SK-N-MC (cell line): ENCODE results near the gene AP1M1.

Source experiments
- DNase-seq: peaks from one replicate; pipeline ENCODE4 v3.0.0-alpha.2; 2011; ENCODE audit warnings: low read depth, low spot score
- H3K27ac ChIP-seq: fragments of 200-600 bp; sonication (generic); 2 replicates; pipeline ENCODE4 v1.5.1; 2016; ENCODE audit warnings: mixed run types
- H3K36me3 ChIP-seq: fragments of 200-600 bp; sonication (generic); 2 replicates; pipeline ENCODE4 v1.6.1; 2017; ENCODE audit warnings: antibody characterized with exemption, low read length, mixed read lengths; ENCODE audit not compliant: insufficient read depth
- H3K4me3 ChIP-seq: fragments of 200-600 bp; sonication (generic); 2 replicates; pipeline ENCODE4 v1.5.1; 2016
- H3K9ac ChIP-seq: fragments of 200-600 bp; sonication (generic); 2 replicates; pipeline ENCODE4 v1.8.0; 2017; ENCODE audit warnings: mixed run types, mixed read lengths; ENCODE audit not compliant: insufficient read length
- H3K9me3 ChIP-seq: fragments of 200-600 bp; sonication (generic); 2 replicates; pipeline ENCODE4 v1.6.1; 2017; ENCODE audit warnings: low read depth, mild to moderate bottlenecking, antibody characterized with exemption, low read length, moderate library complexity, mixed read lengths
- EZH2 ChIP-seq: fragments of 200-600 bp; sonication (generic); IDR thresholded peaks from one replicate; pipeline ENCODE4 v1.6.1; 2017; ENCODE audit warnings: antibody characterized with exemption
- FOXP2 ChIP-seq: optimal IDR thresholded peaks from 2 replicates; pipeline ENCODE3; 2011; ENCODE audit warnings: mild to moderate bottlenecking, moderate library complexity; ENCODE audit not compliant: insufficient read depth; ENCODE audit errors: extremely low read length, control extremely low read depth
- POLR2AphosphoS5 ChIP-seq: IDR thresholded peaks from 2 replicates; pipeline ENCODE4 v1.6.1; 2012; ENCODE audit warnings: mild to moderate bottlenecking, low read depth, low read length, borderline replicate concordance

Gene AP1M1

GRCh38 chr19:16197622-16198369 lies at the start of gene AP1M1:
AP1M1 (plus strand) TSS chr19:16197911; CDS start chr19:16198027, 116 bp downstream.
- peak; percentile 82 for DNase-seq
- peak within 1 kb of the TSS; percentile 94 for H3K9ac ChIP-seq
- H3K27ac ChIP-seq: peak within 1 kb of the TSS; percentile 63
- H3K9me3 ChIP-seq: no peaks in the 10 kb centered on the region
- peaks cover 3% of the 10 kb centered on the region for H3K36me3 ChIP-seq
- H3K4me3 ChIP-seq: peak within 1 kb of the TSS; percentile 99
- TF ChIP-seq EZH2 (no peak), POLR2AphosphoS5 (peak; percentile 83), FOXP2 (peak; percentile 62)

- TF ChIP-seq POLR2AphosphoS5 (no peak), FOXP2 (no peak), EZH2 (no peak)
- Histone ChIP-seq H3K36me3 (no peaks in the 10 kb centered on the region), H3K27ac (no peak overlapping the region), H3K9ac (no peak overlapping the region), H3K4me3 (no peak overlapping the region), H3K9me3 (no peaks in the 10 kb centered on the region)
- DNase-seq: no peak
Measured at GRCh38 chr19:16148443-16149229, 49.1 kb upstream of the AP1M1 start.

- no peak for DNase-seq
- H3K36me3 ChIP-seq: no peaks in the 10 kb centered on the region
- H3K4me3 ChIP-seq: no peak overlapping the region
- no peak overlapping the region for H3K9ac ChIP-seq
- H3K27ac ChIP-seq: no peak overlapping the region
- TF ChIP-seq FOXP2 (no peak), EZH2 (no peak), POLR2AphosphoS5 (no peak)
- no peaks in the 10 kb centered on the region for H3K9me3 ChIP-seq
Measured at GRCh38 chr19:16153582-16154336, 44.0 kb upstream of the AP1M1 start.

GRCh38 chr19:16154557-16154956 lies 43.2 kb upstream of the AP1M1 start:
- Histone ChIP-seq H3K9ac (no peak overlapping the region), H3K4me3 (no peak overlapping the region), H3K27ac (no peak overlapping the region), H3K9me3 (no peaks in the 10 kb centered on the region), H3K36me3 (no peaks in the 10 kb centered on the region)
- TF ChIP-seq POLR2AphosphoS5 (no peak), FOXP2 (no peak), EZH2 (no peak)
- no peak for DNase-seq

GRCh38 chr19:16155128-16155527 lies 42.6 kb upstream of the AP1M1 start:
- Histone ChIP-seq H3K36me3 (no peaks in the 10 kb centered on the region), H3K27ac (no peak overlapping the region), H3K4me3 (no peak overlapping the region), H3K9ac (no peak overlapping the region), H3K9me3 (no peaks in the 10 kb centered on the region)
- TF ChIP-seq EZH2 (no peak), POLR2AphosphoS5 (no peak), FOXP2 (no peak)
- DNase-seq: no peak

- no peaks in the 10 kb centered on the region for H3K9me3 ChIP-seq
- H3K27ac ChIP-seq: no peak overlapping the region
- TF ChIP-seq POLR2AphosphoS5 (no peak), EZH2 (no peak), FOXP2 (no peak)
- no peak for DNase-seq
- no peak overlapping the region for H3K9ac ChIP-seq
- no peak overlapping the region for H3K4me3 ChIP-seq
- no peaks in the 10 kb centered on the region for H3K36me3 ChIP-seq
Measured at GRCh38 chr19:16156904-16157303, 40.8 kb upstream of the AP1M1 start.

- Histone ChIP-seq H3K9me3 (no peaks in the 10 kb centered on the region), H3K27ac (no peak overlapping the region), H3K4me3 (no peak overlapping the region), H3K36me3 (no peaks in the 10 kb centered on the region), H3K9ac (no peak overlapping the region)
- TF ChIP-seq EZH2: no peak
- TF ChIP-seq FOXP2: no peak
- TF ChIP-seq POLR2AphosphoS5: no peak
- no peak for DNase-seq
Measured at GRCh38 chr19:16157601-16158000, 40.1 kb upstream of the AP1M1 start.

GRCh38 chr19:16159655-16160054 lies 38.1 kb upstream of the AP1M1 start:
- Histone ChIP-seq H3K36me3 (no peaks in the 10 kb centered on the region), H3K9me3 (no peaks in the 10 kb centered on the region), H3K9ac (no peak overlapping the region), H3K27ac (no peak overlapping the region), H3K4me3 (no peak overlapping the region)
- no peak for DNase-seq
- no peak for TF ChIP-seq EZH2
